ENCODE data around the gene UMPS.

Gene UMPS

DNA sequence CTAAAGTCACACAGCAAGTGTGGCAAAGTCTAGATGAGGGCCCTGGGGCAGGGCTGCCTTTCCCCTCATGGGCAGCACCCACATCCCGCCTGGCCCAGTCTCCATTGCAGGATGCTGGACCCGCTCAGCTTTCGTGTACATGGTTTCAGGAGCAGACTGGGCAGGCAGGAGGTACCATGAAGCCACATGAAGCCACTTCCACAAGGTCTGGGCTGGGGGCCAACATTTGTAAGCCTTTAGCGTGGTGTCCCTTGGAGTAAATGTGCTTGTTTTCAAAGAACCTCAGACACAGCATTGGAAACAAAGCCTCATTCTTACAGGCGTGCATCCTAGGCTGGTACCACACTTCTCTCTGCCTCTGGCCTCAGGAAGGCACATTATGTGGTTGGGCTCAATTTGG, 34.5 kb downstream of the UMPS start:
- no peak for DNase-seq

GRCh38 chr3:124765197-124765840, 35.1 kb downstream of the UMPS start:
- DNase-seq, result no peak

GRCh38 chr3:124766113-124767095, 36.2 kb downstream of the UMPS start:
- DNase-seq, result no peak

DNA sequence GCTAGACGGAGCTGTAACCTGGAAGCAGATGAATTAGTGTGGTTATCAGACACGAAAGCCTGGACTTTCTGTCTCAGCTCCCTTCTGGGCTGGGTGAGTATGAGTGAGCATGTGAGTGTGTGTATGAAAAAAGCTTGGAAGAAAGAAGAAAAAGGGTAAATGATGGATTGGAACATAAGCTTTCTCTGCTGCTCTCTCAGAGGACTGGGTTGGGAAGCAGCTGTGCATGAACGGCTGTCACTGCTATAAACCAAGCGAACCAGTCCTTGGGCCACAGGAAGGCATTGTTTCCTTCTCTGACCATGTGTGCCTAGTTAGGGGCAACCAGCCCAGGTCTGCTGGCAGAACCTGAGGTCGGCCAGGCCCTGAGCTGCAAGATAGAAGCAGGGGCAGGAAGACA, 37.0 kb downstream of the UMPS start:
- DNase-seq, result no peak

GRCh38 chr3:124767691-124768090, 37.4 kb downstream of the UMPS start:
- no peak for DNase-seq

DNA sequence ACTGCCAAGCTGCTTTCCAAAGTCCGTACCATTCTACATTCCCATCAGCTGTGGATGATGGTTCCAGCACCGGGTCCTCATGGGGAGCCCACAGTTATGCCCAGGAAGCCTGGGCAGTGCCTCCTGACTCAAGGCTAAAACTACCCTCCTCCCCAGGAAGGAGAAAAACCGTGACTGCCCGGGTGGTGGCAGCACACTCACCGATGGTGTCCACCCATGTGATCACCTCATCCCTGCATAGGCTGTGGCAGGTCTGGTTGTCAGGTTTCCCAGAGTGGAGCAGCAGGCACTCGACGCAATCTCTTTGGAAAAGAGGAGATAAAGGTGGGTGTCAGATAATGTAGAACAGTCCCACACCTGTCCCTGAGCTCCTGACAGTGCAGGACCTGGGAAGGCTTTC, 38.6 kb downstream of the UMPS start:
- DNase-seq, result no peak

GRCh38 chr3:124769462-124769861, 39.2 kb downstream of the UMPS start:
- no peak for DNase-seq

DNA sequence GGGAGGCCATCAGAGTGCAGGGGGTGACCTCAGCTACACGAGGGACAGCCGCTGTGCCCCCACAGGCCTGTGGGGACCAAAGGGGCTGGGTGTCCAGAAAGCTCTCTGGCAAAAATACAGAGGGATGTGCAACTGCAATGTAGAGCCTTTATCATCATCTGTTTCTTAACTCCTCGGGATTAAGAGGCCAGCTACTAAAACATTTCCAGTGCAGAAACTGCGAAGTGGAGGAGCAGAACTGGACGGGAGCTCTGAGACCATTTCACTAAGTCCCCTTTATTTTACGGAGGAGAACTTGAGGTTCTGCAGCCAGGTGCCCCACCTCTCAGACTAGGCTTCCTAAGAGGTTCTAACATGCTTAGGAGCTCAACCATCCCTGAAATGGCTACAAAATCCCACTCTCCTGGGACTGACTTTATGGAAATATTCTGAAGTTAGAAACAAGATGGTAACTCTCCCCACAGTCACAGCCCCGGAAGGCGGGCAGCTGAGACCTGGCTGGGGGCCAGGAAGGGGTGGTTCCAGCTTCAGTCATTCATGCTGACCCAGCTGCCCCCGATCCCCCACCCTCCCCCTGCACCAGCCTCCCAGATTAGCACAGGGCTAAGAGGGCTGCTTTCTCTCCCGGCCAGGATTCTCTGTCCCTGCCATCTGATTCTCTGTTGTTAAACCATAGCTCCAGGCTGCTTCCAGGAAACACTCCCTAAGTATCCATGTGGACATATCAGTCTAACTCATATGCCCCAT, 40.3 kb downstream of the UMPS start:
- peak; percentile 85 for DNase-seq

GRCh38 chr3:124771083-124771445, 40.8 kb downstream of the UMPS start:
- DNase-seq, result no peak

DNA sequence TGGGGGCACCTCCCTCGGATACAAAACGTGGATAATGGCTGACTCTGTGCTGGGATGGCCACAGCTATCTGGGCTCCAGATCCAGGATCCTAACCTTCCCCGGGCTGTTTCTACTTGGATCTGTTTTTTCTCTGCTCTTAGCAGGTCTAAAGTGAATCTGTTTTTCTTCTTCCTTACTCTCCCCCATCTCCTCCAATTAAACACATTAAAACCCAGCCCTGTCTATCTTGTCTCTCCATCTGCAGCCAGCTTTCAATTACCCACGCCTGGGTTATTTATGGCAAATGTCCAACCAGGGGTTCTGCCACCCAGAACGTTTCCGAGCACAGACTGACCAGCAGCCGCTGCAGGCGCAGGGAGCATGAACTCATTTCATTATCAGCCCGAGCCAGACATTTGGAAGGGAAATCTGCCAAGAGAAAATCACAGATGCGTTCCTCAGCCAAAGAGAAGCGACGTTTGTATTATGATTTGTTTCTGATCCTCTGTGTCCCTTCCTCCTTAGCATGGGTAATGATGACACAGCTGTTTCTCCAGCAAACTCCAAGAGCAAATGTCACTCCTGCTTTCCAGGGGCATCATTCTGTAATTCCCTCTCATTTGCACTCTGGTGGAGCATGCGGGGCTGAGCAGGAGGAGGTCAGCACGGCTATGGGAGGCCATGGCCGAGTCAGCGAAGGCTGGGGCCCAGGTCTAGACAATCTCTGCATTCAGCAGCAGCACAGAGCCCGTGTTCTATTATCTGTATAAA, 42.0 kb downstream of the UMPS start:
- DNase-seq, result peak; percentile 83

GRCh38 chr3:124773351-124774326, 43.4 kb downstream of the UMPS start:
- DNase-seq, result no peak

- DNase-seq, result peak; percentile 63
Measured at GRCh38 chr3:124774327-124774718, 44.1 kb downstream of the UMPS start.

DNA sequence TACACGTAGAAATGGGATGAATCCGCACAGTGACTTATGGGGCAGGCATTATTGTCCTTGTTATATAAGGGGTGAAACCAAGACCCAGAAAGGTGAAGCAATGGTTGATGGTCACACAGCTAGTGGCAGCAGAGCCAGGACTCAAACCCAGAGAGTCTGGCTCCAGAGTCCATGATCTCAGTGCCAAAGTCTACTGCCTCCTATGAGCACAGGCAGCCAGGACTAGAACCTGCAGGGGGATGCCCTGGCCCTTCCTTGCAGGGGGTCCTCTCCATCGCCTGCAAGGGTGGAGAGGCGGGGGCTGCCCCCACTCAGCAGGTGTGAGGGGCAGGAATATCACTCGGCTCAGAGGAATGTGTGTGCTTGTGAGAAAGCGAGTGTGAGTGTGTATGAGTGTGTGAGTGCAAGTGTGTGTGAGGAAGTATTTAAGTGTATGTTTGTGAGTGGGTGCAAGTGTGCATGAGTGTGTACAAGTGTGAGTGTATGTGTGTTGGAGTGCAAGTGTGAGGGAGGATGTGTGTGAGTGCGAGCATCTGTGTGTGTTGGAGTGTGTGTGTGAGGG, 44.7 kb downstream of the UMPS start:
- no peak for DNase-seq

GRCh38 chr3:124775877-124776276, 45.6 kb downstream of the UMPS start:
- DNase-seq, result no peak

GRCh38 chr3:124776856-124777255, 46.6 kb downstream of the UMPS start:
- no peak for DNase-seq

- DNase-seq, result no peak
Measured at GRCh38 chr3:124777762-124778470, 47.7 kb downstream of the UMPS start.

DNA sequence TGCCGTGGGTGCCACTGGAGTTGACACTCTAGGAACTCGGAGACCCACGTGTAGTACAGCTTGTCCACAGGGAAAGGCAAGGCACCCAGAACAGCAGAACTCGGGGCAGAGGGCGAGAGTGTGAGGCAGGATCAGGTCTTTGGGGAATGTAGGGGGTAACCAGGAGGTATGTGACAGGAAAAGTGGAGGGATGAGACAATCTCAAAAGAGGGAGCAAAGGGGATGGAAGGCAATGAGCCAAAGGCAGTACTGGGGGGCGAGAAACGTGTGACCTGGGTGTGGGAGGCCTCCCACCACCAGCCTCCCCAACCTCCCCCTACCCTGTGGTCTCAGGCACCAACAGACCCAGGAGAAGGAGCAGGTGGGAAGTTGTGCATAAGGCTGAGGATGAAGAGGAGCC, 48.9 kb downstream of the UMPS start:
- no peak for DNase-seq

DNA sequence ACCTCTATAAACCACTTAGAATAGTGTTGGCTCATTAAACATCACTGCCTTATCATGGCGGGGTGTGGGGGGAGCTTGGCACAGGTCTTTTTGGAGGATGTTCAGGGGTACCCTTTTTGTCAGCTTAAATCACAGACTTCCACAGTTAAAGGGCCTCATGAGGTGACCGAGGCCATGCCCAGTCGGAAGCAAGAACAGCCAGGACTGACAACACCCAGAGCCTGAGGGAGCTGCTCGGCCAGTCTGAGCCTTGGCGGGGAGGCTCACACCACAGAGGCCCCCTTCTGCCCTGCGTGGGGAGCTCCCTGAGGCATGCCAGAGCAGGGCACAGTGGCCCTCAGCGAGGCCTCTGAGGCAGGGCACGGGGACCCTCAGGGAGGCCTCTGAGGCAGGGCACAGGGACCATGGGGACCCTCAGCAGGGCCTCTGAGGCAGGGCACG, 49.5 kb downstream of the UMPS start:
- no peak for DNase-seq

DNA sequence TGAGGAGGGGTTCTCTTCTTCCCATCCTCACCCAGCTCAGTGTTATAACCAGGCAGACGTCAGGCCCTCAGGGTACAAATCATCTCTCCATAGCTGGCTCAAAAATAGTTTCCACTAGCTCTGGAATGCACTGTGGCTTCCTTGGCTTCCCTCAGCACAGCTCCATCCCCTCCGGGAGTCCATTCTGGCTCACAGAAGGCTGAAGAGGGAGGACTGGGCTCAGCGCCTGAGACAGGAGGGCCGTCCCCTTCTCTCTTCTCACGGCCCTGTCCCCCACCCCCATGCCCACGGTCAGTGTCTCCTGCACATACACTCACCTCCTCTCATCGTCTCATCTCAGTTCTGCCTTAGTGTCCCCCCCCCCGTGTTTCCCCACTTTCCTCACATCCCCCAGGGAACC, 50.1 kb downstream of the UMPS start:
- peak; percentile 93 for DNase-seq

DNA sequence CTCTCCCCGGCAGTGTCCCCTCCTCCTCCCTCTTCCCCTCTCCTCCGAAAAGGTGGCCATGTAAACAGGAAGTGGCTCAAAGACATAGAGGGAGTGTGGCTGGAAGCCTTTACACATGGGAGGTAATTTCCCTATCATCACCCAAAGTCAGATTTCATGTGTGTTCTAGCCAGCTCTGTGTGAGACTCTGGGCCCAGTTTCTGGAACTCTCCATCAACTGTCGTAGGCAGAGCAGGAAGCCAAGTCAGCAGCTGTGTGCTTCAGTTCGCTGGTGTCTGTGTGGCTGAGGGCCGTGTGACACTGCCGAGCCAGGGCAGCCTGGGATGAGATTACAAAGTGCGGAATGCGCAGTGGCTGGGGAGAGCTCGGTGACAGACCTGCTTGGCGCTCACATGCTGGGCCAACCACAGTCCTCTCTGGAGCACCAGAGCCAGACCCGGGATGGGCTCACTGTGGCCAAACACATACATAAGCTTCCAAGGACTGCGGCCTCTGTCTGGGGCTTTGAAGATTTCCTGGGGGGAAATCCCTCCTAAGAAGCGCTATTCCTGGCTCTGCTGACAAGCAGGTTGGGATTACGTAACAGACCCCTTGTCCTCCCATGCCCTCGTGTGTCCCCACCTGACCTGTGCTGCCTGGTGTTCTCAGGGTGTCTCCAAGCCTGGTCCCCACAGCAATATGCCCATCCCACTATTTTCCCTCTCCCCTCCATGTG, 50.7 kb downstream of the UMPS start:
- peak; percentile 90 for DNase-seq

Data from femur (tissue), 1 donor.